Measurements from ENCODE around the gene RPL7A. TPM values are rescaled to one million over a fixed set of nuclear protein-coding genes. Genes with fewer than 3 reads are reported as not detected.

The RPL7A gene
- total and polyA plus RNA-seq, 2 of the 13 experiments (the other 11 are each of a cell fraction or from before 2014, with no cell fraction given) = 2,401 to 2,938 TPM

- TF ChIP-seq ZNF883 (CRISPR knock-in tag; IDR thresholded peaks at IDR 0.05; ENCODE audit: not compliant biosample characterization) (peak; percentile 94), SMC3 (IDR thresholded peaks at IDR 0.05; ENCODE audit: low read length) (no peak), THYN1 (CRISPR knock-in tag; IDR thresholded peaks at IDR 0.05; ENCODE audit: borderline replicate concordance, low read depth) (no peak), BCLAF1 (IDR thresholded peaks at IDR 0.05) (no peak), MYC (CRISPR knock-in tag; IDR thresholded peaks at IDR 0.05; ENCODE audit: borderline replicate concordance) (peak; percentile 99), NAIF1 (CRISPR knock-in tag; IDR thresholded peaks at IDR 0.05; ENCODE audit: borderline replicate concordance) (peak; percentile 68; the same call in 1 of the 2 replicates), ZMAT3 (CRISPR knock-in tag; conservative IDR thresholded peaks at IDR 0.05) (peak; percentile 52; the same call in 1 of the 2 replicates), KDM6A (CRISPR knock-in tag; IDR thresholded peaks at IDR 0.05; ENCODE audit: low read depth) (no peak), ZFP36 (IDR thresholded peaks at IDR 0.05; ENCODE audit: borderline replicate concordance, low read depth, low read length, partially characterized antibody) (no peak), STAG1 (CRISPR knock-in tag; IDR thresholded peaks at IDR 0.05) (no peak), PRDM15 (CRISPR knock-in tag; IDR thresholded peaks at IDR 0.05) (peak; percentile 44; the same call in 1 of the 2 replicates), ZBTB26 (CRISPR knock-in tag; IDR thresholded peaks at IDR 0.05; ENCODE audit: borderline replicate concordance) (peak; percentile 79), SYNCRIP (IDR thresholded peaks at IDR 0.05; ENCODE audit: insufficient read depth, low read depth, low read length) (no peak), KDM2A (CRISPR knock-in tag; IDR thresholded peaks at IDR 0.05; ENCODE audit: borderline replicate concordance, low read depth) (peak; percentile 100), ZFP36L1 (CRISPR knock-in tag; IDR thresholded peaks at IDR 0.05) (peak; percentile 62; the same call in 1 of the 2 replicates), BCL3 (CRISPR knock-in tag; IDR thresholded peaks at IDR 0.05) (peak; percentile 82), EEA1 (CRISPR knock-in tag; IDR thresholded peaks at IDR 0.05; ENCODE audit: borderline replicate concordance) (peak; percentile 98), IKZF4 (CRISPR knock-in tag; IDR thresholded peaks at IDR 0.05; ENCODE audit: borderline replicate concordance, low read depth, not compliant biosample characterization) (no peak)
These were observed 11.8 kb upstream of the RPL7A start, which contains the start of gene SURF6 (continued) for GRCh38 chr9:133335924-133336811.

All from HepG2 (cell line).